Activated naive CD4-positive, alpha-beta T cell treated with anti-CD3 and anti-CD28 coated beads, Interleukin-2, amount 50 U/mL, for 72 hours (primary cell): ENCODE data around the gene MT4. TPM values are rescaled to one million over a fixed set of nuclear protein-coding genes. Genes with fewer than 3 reads are reported as not detected.

Source experiments
- ATAC-seq, 2 donors: fragments of 150-1000 bp; cut with Tn5 transposase; 2 replicates each; pipeline ENCODE4 v1.10.0; 2021; ENCODE audit warnings: mild to moderate bottlenecking in 2 of 2, moderate library complexity in 2 of 2
- DNase-seq, 2 donors: peaks; one replicate each; pipeline ENCODE4 v3.0.0; 2021 to 2022; ENCODE audit warnings: low spot score in 2 of 2
- H3K27ac Mint-ChIP-seq, 2 donors: one replicate each; pipeline ENCODE4 v1.8.0; 2022; ENCODE audit warnings: mild to moderate bottlenecking in 2 of 2, mixed read lengths in 2 of 2
- H3K36me3 Mint-ChIP-seq, 2 donors: one replicate each; pipeline ENCODE4 v1.8.0; 2022; ENCODE audit warnings: mixed read lengths in 2 of 2
- H3K9me3 Mint-ChIP-seq, 2 donors: one replicate each; pipeline ENCODE4 v1.8.0; 2022; ENCODE audit warnings: mixed read lengths in 2 of 2
- total RNA-seq, 2 donors: library from RNA; stranded (reverse); gene quantifications; one replicate each; pipeline ENCODE4 v1.2.3, GENCODE V29; 2022

The MT4 gene
- total RNA-seq, 2 donors from 2014 or later: not detected

- Mint-ChIP-seq H3K27ac (peak overlapping the region; percentile 47 to 94), H3K9me3 (peaks cover 0 to 3% of the 10 kb centered on the region in 2 donors), H3K36me3 (peaks cover 6 to 10% of the 10 kb centered on the region in 2 donors)
- ATAC-seq: peak in 1 of 2 donors; percentile 7
- no peak for DNase-seq
Observed at GRCh38 chr16:56608876-56609462, 44.1 kb downstream of the MT4 start.

- ATAC-seq: peak; percentile 36 to 60
- DNase-seq: peak in 1 of 2 donors; percentile 78
- H3K27ac Mint-ChIP-seq: peak overlapping the region; percentile 47 to 94
- H3K36me3 Mint-ChIP-seq: peaks cover 6 to 14% of the 10 kb centered on the region in 2 donors
- peaks cover 0 to 7% of the 10 kb centered on the region in 2 donors for H3K9me3 Mint-ChIP-seq
Observed at GRCh38 chr16:56609463-56609921, 44.6 kb downstream of the MT4 start.

GRCh38 chr16:56610017-56610608, 45.2 kb downstream of the MT4 start:
- ATAC-seq (peak; percentile 34 to 58), DNase-seq (peak; percentile 61 to 86)
- H3K36me3 Mint-ChIP-seq: peaks cover 6 to 15% of the 10 kb centered on the region in 2 donors
- peak overlapping the region; percentile 47 to 94 for H3K27ac Mint-ChIP-seq
- peaks cover 0 to 7% of the 10 kb centered on the region in 2 donors for H3K9me3 Mint-ChIP-seq

GRCh38 chr16:56610609-56611111, 45.8 kb downstream of the MT4 start:
- DNase-seq: no peak
- H3K9me3 Mint-ChIP-seq: peaks cover 0 to 7% of the 10 kb centered on the region in 2 donors
- peaks cover 6 to 15% of the 10 kb centered on the region in 2 donors for H3K36me3 Mint-ChIP-seq
- peak overlapping the region; percentile 47 to 94 for H3K27ac Mint-ChIP-seq
- ATAC-seq: peak in 1 of 2 donors; percentile 35

- DNase-seq: no peak
- peak in 1 of 2 donors; percentile 0 for ATAC-seq
- Mint-ChIP-seq H3K36me3 (peaks cover 6 to 15% of the 10 kb centered on the region in 2 donors), H3K9me3 (peaks cover 0 to 7% of the 10 kb centered on the region in 2 donors), H3K27ac (peak overlapping the region; percentile 47 to 94)
Observed at GRCh38 chr16:56611281-56611833, 46.5 kb downstream of the MT4 start.

- DNase-seq (no peak), ATAC-seq (no peak)
Observed at GRCh38 chr16:56613706-56614105, 48.8 kb downstream of the MT4 start.

GRCh38 chr16:56614549-56614991, 49.7 kb downstream of the MT4 start:
- ATAC-seq: peak; percentile 81 to 90

More at GRCh38 chr16:56613706-56614105, 48.8 kb downstream of the MT4 start:
- Mint-ChIP-seq H3K36me3 (peaks cover 6 to 13% of the 10 kb centered on the region in 2 donors), H3K9me3 (peaks cover 0 to 7% of the 10 kb centered on the region in 2 donors), H3K27ac (peak overlapping the region; percentile 46 to 97)

GRCh38 chr16:56615353-56615752, 50.5 kb downstream of the MT4 start:
- Mint-ChIP-seq H3K36me3 (peaks cover 0 to 5% of the 10 kb centered on the region in 2 donors), H3K27ac (peak overlapping the region in 1 of 2 donors; percentile 97), H3K9me3 (peaks cover 0 to 7% of the 10 kb centered on the region in 2 donors)
- ATAC-seq: no peak
- DNase-seq: no peak

More at GRCh38 chr16:56614549-56614991, 49.7 kb downstream of the MT4 start:
- Mint-ChIP-seq H3K27ac (peak overlapping the region; percentile 84 to 97), H3K36me3 (peaks cover 0 to 5% of the 10 kb centered on the region in 2 donors), H3K9me3 (peaks cover 0 to 7% of the 10 kb centered on the region in 2 donors)
- no peak for DNase-seq

GRCh38 chr16:56616608-56617211, 51.8 kb downstream of the MT4 start:
- Mint-ChIP-seq H3K9me3 (peaks cover 0 to 7% of the 10 kb centered on the region in 2 donors), H3K36me3 (peaks cover 0 to 5% of the 10 kb centered on the region in 2 donors), H3K27ac (no peak overlapping the region)
- ATAC-seq (no peak), DNase-seq (no peak)

GRCh38 chr16:56617212-56618085, 52.6 kb downstream of the MT4 start:
- Mint-ChIP-seq H3K9me3 (peaks cover 0 to 7% of the 10 kb centered on the region in 2 donors), H3K36me3 (peaks cover 0 to 5% of the 10 kb centered on the region in 2 donors), H3K27ac (no peak overlapping the region)
- ATAC-seq (peak; percentile 30 to 54), DNase-seq (peak in 1 of 2 donors; percentile 65)

- peaks cover 0 to 7% of the 10 kb centered on the region in 2 donors for H3K9me3 Mint-ChIP-seq
- no peak overlapping the region for H3K27ac Mint-ChIP-seq
- peaks cover 0 to 5% of the 10 kb centered on the region in 2 donors for H3K36me3 Mint-ChIP-seq
- DNase-seq (no peak), ATAC-seq (no peak)
Observed at GRCh38 chr16:56618138-56618537, 53.3 kb downstream of the MT4 start.

Other genes starting within 250 kb of the MT4 start
- 10 to 100 TPM; 29.7 to 32.3 TPM for gene AMFR, start 139.5 kb upstream of the MT4 start, total RNA-seq
- gene NUDT21, start 113.7 kb upstream of the MT4 start, total RNA-seq: 100 to 1,000 TPM; 308 to 362 TPM
- 10 to 100 TPM; 45.0 to 50.9 TPM for gene OGFOD1, start 113.5 kb upstream of the MT4 start, total RNA-seq
- 10 to 100 TPM; 26.2 to 27.1 TPM for gene BBS2, start 45.0 kb upstream of the MT4 start, total RNA-seq
- 10 to 100 TPM in 1 of 2 donors, 1 to 10 TPM in 1; 1.6 to 50.8 TPM for gene MT3, start 24.5 kb downstream of the MT4 start, total RNA-seq
- gene MT2A, start 43.5 kb downstream of the MT4 start, total RNA-seq: 100 to 1,000 TPM; 165 to 200 TPM
- 1 to 10 TPM; 1.6 to 8.7 TPM for gene MT1E, start 60.7 kb downstream of the MT4 start, total RNA-seq
- gene MT1M, start 67.6 kb downstream of the MT4 start, total RNA-seq: not detected
- gene MT1A, start 73.6 kb downstream of the MT4 start, total RNA-seq: 1 to 10 TPM; 1.0 to 4.9 TPM
- not detected for gene MT1B, start 86.8 kb downstream of the MT4 start, total RNA-seq
- gene MT1F, start 92.9 kb downstream of the MT4 start, total RNA-seq: 10 to 100 TPM in 1 of 2 donors, 1 to 10 TPM in 1; 7.5 to 11.5 TPM
- gene MT1G, start 103.0 kb downstream of the MT4 start, total RNA-seq: 1 to 10 TPM in 1 of 2 donors, not detected in 1; 3.4 TPM
- gene MT1H, start 104.7 kb downstream of the MT4 start, total RNA-seq: not detected
- 10 to 100 TPM; 13.3 to 28.3 TPM for gene MT1X, start 117.4 kb downstream of the MT4 start, total RNA-seq
- 100 to 1,000 TPM; 124 to 128 TPM for gene NUP93, start 165.1 kb downstream of the MT4 start, total RNA-seq